Globus pallidus (tissue), 1 donor: ENCODE data around the gene GMDS.

Experiments used
- DNase-seq: peaks from one replicate; pipeline ENCODE4 v3.0.0-alpha.2; 2015; ENCODE audit warnings: low spot score

Gene GMDS

DNA sequence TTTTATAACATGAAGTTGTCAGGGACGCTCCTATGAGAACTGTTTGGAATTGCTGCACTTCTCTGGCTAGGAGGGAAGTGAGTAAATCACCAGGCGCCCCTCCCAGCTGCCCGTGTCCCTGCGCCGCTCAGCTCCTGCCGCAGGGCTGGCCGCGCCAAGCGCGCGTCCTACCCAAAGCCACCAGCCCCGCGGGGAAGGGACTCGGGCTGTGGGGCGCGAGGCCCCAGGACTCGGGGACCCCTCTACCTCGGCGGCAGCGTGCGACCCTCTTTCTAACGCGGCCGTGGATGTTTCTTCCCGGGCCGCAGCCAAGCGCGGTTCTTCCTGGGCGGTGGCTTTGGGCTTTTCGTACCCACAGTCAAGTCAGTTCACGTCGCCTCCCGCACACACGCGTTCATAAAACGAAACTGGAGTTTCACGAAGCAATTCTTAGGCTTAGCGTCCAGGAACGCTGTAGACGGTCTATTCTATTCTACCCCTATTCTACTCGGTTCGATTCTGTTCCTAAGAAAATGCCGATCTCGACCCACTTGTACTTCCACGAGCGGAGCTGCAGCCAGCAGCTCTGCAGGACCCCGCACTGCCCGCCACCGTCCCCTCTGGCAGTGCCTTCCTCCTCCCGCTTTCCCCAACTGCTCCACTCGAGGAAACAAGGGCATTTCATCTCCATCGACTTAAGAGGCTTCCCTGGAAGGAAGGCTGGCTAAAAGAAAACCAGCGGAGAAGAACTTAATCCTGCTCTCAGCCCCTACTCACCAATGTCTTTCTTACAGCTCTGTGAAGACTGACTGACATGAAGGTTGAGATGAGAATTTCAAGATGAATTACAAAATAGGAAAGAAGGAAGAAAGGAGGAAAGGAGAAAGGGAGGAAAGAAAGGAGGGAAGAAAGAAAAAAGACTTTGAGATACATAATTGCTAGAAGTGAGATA is 620.3 kb downstream of the GMDS start:
- DNase-seq, result no peak

DNA sequence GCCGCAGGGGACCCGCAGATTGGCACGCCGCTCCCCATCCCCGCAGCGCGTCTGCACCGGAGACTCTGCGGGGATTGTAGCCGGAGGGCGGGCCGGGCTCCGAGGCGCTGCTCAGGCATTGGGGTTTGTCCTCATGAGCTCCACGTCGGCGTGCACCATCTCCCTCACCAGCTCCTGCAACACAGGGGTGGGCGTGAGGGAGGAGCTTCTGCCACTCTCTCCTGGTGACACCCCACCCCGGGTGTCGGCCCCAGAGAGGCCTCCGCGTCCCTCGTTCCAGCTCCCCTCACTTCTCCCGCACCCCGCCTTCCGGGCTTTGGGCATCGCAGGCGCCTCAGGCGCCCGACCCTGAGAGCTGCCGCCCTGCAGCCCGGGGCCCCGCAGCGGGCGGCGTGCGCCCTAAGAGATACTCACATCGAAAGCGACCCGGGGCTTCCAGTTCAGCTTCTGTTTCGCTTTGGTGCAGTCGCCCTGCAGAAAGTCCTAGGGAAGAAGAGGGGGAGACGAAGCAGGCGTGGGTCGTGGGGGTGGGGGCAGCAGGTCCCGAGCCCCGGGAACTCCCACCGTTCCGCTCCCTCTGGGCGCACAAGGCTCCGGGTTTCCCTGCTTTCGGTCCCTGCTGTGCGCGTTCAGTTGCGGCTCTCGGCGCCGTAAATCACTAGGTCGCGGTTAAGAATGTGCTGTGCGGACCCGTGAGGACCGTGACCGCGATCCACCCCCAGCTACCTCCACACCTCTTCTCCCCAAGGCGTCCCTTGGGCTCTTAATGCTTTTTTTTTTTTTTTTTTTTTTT is 621.2 kb downstream of the GMDS start:
- DNase-seq, result no peak

GRCh38 chr6:1623769-1624057 is 621.7 kb downstream of the GMDS start:
- no peak for DNase-seq

- DNase-seq, result no peak
Observed at GRCh38 chr6:1622851-1623768, 622.3 kb downstream of the GMDS start.

- DNase-seq, result no peak
Observed at GRCh38 chr6:1622220-1622850, 623.1 kb downstream of the GMDS start.

GRCh38 chr6:1621070-1621701 is 624.2 kb downstream of the GMDS start:
- no peak for DNase-seq

DNA sequence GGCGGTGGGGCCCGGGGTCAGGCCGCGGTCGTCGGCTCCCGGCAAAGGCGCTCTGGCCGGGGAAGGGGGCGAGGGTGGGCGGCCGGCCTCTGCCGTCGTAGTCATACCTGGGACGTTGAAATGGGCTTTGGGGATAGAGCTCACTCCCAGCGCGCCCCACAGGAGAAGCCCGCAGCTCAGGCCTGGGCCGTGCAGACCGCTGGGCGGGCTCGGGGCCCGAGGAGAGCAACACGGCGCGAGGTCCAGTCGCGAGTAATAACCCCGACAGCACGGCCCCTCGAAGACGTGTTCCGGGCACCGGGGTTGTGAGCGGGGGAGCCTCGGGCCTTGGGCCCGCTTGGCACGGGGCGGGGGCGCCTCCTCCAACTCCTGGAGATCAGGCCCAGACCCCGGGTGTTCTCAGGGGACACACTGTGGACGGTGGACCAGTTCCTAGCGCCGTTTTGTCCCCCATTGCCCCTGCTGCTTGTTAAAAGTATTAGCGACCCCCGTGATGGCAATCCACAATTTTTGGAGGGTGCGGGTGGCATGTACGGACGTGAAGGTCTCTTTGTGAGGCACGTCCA is 624.8 kb downstream of the GMDS start:
- DNase-seq, result no peak

DNA sequence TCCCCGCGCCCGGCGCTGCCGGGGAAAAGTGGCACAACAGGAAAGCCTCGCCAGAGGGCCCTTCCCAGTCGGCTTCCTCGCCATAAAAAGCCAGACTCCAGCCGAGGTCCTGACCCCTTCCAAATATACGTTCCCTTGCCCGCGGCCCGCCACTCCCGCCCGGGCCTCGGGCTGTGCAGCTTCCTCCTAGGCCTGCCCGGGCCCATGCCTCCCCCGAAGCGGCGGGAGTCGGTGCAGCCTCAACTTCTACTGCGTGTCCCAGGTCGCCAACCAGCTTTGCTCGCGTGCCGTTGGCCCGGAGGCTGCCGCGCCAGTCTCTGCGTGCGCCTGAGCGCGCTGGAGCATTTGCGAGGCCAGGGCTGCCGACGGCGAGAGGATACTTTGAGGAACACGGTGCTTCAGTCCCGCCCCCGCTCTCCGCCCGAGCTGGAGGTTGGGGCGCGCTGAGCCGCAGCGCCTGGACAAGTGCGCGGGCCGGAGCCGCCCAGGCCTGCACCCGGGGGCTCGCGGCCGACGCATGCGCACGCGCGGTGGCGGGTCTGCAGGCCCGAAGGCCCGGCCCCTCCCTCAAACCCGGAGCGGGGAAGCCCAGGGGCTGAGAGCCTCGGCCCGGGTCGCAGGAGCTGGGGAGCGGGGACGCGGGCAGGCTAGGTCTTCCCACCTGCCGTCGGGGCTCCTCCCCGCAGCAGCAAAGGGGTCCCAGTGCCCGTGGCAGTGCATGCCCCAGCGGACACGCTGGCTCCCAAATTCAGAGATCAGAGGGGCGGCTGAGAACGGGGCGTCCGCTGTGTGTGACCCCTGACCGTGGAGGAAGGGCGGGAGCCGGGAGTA is 625.5 kb downstream of the GMDS start:
- no peak for DNase-seq

GRCh38 chr6:1619098-1619672 is 626.2 kb downstream of the GMDS start:
- DNase-seq, result no peak

- no peak for DNase-seq
Observed at GRCh38 chr6:1618311-1619097, 626.9 kb downstream of the GMDS start.

- no peak for DNase-seq
Observed at GRCh38 chr6:1617466-1618310, 627.7 kb downstream of the GMDS start.

GRCh38 chr6:1616701-1617463 is 628.5 kb downstream of the GMDS start:
- no peak for DNase-seq

- DNase-seq, result no peak
Observed at GRCh38 chr6:1615853-1616420, 629.5 kb downstream of the GMDS start.

DNA sequence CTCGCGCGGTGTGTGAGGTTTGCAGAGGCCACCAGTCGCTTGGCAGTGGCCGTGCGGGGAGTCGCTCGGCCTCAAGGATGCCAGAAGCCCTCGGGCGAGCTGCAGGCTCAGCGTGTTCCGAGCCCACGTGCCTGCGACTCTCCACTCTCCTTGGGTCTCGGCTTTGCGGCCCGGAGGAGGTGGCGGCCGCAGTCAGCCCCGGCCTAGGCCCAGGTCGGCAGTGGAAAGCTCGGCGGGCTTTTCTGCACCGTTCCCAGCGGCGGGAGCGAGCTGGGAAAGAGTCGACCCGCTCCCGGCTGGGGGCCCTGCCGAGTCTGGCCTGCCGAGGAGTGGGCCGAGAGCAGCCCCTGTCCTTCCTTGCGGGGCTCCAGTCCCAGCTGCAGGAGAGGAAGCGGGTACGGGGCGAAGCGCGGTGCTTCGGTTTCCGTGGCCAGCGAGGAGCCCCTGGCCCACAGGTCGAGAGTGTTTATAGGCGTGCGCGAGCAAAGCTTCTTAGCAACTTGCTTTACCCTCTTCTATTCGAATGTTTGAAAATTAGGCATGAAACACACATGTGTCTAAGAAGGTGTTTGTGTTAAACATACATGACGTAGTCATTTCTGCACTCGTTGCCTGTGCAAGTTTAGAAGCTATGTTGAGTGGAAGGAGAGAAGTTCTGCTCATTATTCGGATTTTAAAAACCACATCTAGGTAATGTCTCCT is 630.1 kb downstream of the GMDS start:
- DNase-seq, result no peak

GRCh38 chr6:1614448-1615150 is 630.8 kb downstream of the GMDS start:
- no peak for DNase-seq
